Smooth muscle cell (in vitro differentiated cells): ENCODE measurements around the gene ARID5B. TPM values are rescaled to one million over a fixed set of nuclear protein-coding genes. Genes with fewer than 3 reads are reported as not detected.

ENCODE experiments used
- DNase-seq: peaks from one replicate; lab custom pipeline; 2025; ENCODE audit not compliant: unreplicated experiment; lab: John Stamatoyannopoulos, UW
- H2AFZ ChIP-seq: fragments of 200-600 bp; sonication (generic); 2 replicates; pipeline ENCODE4 v1.6.0; 2016; ENCODE audit warnings: antibody characterized with exemption, low read depth, mild to moderate bottlenecking
- H3F3A ChIP-seq: fragments of 200-600 bp; sonication (generic); 2 replicates; pipeline ENCODE4 v1.6.0; 2017; ENCODE audit warnings: antibody characterized with exemption, low read depth
- H3K27ac ChIP-seq: fragments of 200-600 bp; sonication (generic); 2 replicates; pipeline ENCODE4 v1.5.1; 2016; ENCODE audit warnings: low read depth, mild to moderate bottlenecking
- H3K27me3 ChIP-seq: fragments of 200-600 bp; sonication (generic); 2 replicates; pipeline ENCODE4 v1.6.1; 2016; ENCODE audit warnings: low read depth, mild to moderate bottlenecking
- H3K36me3 ChIP-seq: fragments of 200-600 bp; sonication (generic); 2 replicates; pipeline ENCODE4 v1.5.1; 2016; ENCODE audit warnings: low read depth
- H3K4me1 ChIP-seq: fragments of 200-600 bp; sonication (generic); 2 replicates; pipeline ENCODE4 v1.5.1; 2016; ENCODE audit warnings: low read depth
- H3K4me2 ChIP-seq: fragments of 200-600 bp; sonication (generic); 2 replicates; pipeline ENCODE4 v1.6.0; 2016; ENCODE audit warnings: mild to moderate bottlenecking
- H3K4me3 ChIP-seq: fragments of 200-600 bp; sonication (generic); 2 replicates; pipeline ENCODE4 v1.5.1; 2016; ENCODE audit warnings: mild to moderate bottlenecking
- H3K79me2 ChIP-seq: fragments of 200-600 bp; sonication (generic); 2 replicates; pipeline ENCODE4 v1.6.0; 2016; ENCODE audit warnings: low read depth, mild to moderate bottlenecking
- H3K9ac ChIP-seq: fragments of 200-600 bp; sonication (generic); 2 replicates; pipeline ENCODE4 v1.6.0; 2016; ENCODE audit warnings: low read depth
- H3K9me3 ChIP-seq: fragments of 200-600 bp; sonication (generic); replicated peaks from 2 replicates; pipeline ENCODE4 v1.5.1; 2016; ENCODE audit warnings: low read depth
- H4K20me1 ChIP-seq: fragments of 200-600 bp; sonication (generic); 2 replicates; pipeline ENCODE4 v1.6.0; 2016; ENCODE audit warnings: low read depth
- CTCF ChIP-seq: fragments of 200-600 bp; sonication (generic); IDR thresholded peaks from 2 replicates; pipeline ENCODE4 v1.5.1; 2017; ENCODE audit warnings: borderline replicate concordance, mild to moderate bottlenecking, antibody characterized with exemption; ENCODE audit not compliant: insufficient read depth, poor library complexity, severe bottlenecking
- WGBS: methylation state at CpG from one replicate; pipeline ENCODE4 v1.1.7; 2016; ENCODE audit warnings: low lambda C conversion rate; 5-methylcytosine and 5-hydroxymethylcytosine counted together
- polyA plus RNA-seq: library from polyadenylated mRNA; unstranded; fragments of >200 nt; fragmentation: Nextera tagmentation; extraction: Ambion mirVana; gene quantifications from 2 replicates; pipeline ENCODE4 v1.2.1, GENCODE V29; 2016
- total RNA-seq: library from RNA; depleted of rRNA; stranded (reverse); fragments of >200 nt; gene quantifications from 2 replicates; pipeline ENCODE4 v1.2.3, GENCODE V29; 2014

The ARID5B gene
- total and polyA plus RNA-seq, 2 experiments from 2014 or later: 49.0 to 67.6 TPM

GRCh38 chr10:62036186-62037081 lies 134.9 kb downstream of the ARID5B start:
- Histone ChIP-seq H3K27ac (peak overlapping the region; percentile 95), H3K4me1 (peaks cover 31% of the 10 kb centered on the region), H3K9me3 (no peaks in the 10 kb centered on the region), H3K27me3 (no peaks in the 10 kb centered on the region), H3K36me3 (no peaks in the 10 kb centered on the region), H3F3A (peaks cover 22% of the 10 kb centered on the region), H4K20me1 (no peaks in the 10 kb centered on the region), H3K9ac (peak overlapping the region; percentile 32), H3K4me2 (peak overlapping the region; percentile 81), H3K79me2 (peaks cover 66% of the 10 kb centered on the region), H2AFZ (no peak overlapping the region), H3K4me3 (no peak overlapping the region)
- DNase-seq: no peak
- no peak for TF ChIP-seq CTCF
- WGBS: 75% methylated on average over 10 of the region's 11 CpGs

- TF ChIP-seq CTCF: no peak
- H3F3A ChIP-seq: peaks cover 22% of the 10 kb centered on the region
- no peaks in the 10 kb centered on the region for H3K27me3 ChIP-seq
- peaks cover 67% of the 10 kb centered on the region for H3K79me2 ChIP-seq
- peak overlapping the region; percentile 81 for H3K4me2 ChIP-seq
- no peak for DNase-seq
- H3K4me3 ChIP-seq: no peak overlapping the region
- 57% methylated on average over 8 of the region's 8 CpGs for WGBS
- H3K4me1 ChIP-seq: peaks cover 31% of the 10 kb centered on the region
- no peaks in the 10 kb centered on the region for H3K36me3 ChIP-seq
- no peaks in the 10 kb centered on the region for H3K9me3 ChIP-seq
- H2AFZ ChIP-seq: no peak overlapping the region
- H4K20me1 ChIP-seq: no peaks in the 10 kb centered on the region
- peak overlapping the region; percentile 95 for H3K27ac ChIP-seq
- peak overlapping the region; percentile 65 for H3K9ac ChIP-seq
These were observed 135.8 kb downstream of the ARID5B start for GRCh38 chr10:62037166-62037831.

GRCh38 chr10:62037890-62038608 lies 136.6 kb downstream of the ARID5B start:
- Histone ChIP-seq H3K4me1 (peaks cover 33% of the 10 kb centered on the region), H3K4me2 (peak overlapping the region; percentile 81), H2AFZ (no peak overlapping the region), H3K9me3 (no peaks in the 10 kb centered on the region), H3K9ac (peak overlapping the region; percentile 65), H3F3A (peaks cover 22% of the 10 kb centered on the region), H4K20me1 (no peaks in the 10 kb centered on the region), H3K36me3 (no peaks in the 10 kb centered on the region), H3K27me3 (no peaks in the 10 kb centered on the region), H3K79me2 (peaks cover 62% of the 10 kb centered on the region), H3K4me3 (peak overlapping the region; percentile 27), H3K27ac (peak overlapping the region; percentile 95)
- TF ChIP-seq CTCF: no peak
- no peak for DNase-seq
